SH-SY5Y (cell line): ENCODE data around the gene CHRNB2.

Experiments
- GATA2 ChIP-seq: IDR thresholded peaks from 2 replicates; pipeline ENCODE4 v1.6.1; 2011; ENCODE audit warnings: mild to moderate bottlenecking, low read depth, low read length
- GATA3 ChIP-seq: IDR thresholded peaks from 2 replicates; pipeline ENCODE4 v1.6.1; 2011; ENCODE audit warnings: low read depth, mild to moderate bottlenecking, low read length, moderate library complexity

CHRNB2 gene

DNA sequence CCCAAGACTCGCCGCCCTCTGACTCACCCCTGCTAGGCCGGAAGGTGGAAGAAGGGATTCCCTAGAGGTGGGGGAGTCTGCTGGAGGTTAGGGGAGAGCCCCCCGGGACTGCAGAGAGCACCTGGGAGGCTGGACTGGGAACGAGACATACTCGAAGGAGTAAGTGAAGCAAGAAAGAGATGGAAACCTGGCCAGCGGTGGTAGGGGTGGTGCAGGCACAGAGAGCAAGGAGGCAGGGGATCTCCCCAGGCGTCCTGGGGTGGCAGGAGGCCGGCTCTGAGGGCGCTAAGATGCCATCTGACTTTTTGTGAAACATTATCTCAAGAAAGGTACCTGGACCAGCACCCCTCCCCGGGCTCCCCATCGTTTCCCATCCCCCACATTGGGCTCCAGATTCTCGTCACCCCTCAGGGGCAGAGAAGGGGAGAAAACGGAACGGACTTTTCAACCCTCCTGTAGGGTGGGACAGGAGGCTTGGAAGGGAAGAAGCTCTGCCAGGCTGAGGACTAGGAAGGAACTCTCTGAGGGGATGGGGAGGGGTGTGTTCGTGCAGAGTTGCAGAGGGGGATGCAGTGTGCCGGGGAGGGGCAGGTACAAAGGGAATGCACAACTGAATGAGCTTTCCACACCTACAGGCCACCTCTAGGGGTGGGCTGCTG, 708 bp downstream of the CHRNB2 start:
- TF ChIP-seq GATA2, result no peak

DNA sequence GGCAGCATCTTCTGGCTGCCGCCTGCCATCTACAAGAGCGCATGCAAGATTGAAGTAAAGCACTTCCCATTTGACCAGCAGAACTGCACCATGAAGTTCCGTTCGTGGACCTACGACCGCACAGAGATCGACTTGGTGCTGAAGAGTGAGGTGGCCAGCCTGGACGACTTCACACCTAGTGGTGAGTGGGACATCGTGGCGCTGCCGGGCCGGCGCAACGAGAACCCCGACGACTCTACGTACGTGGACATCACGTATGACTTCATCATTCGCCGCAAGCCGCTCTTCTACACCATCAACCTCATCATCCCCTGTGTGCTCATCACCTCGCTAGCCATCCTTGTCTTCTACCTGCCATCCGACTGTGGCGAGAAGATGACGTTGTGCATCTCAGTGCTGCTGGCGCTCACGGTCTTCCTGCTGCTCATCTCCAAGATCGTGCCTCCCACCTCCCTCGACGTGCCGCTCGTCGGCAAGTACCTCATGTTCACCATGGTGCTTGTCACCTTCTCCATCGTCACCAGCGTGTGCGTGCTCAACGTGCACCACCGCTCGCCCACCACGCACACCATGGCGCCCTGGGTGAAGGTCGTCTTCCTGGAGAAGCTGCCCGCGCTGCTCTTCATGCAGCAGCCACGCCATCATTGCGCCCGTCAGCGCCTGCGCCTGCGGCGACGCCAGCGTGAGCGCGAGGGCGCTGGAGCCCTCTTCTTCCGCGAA, 3.8 kb downstream of the CHRNB2 start:
- TF ChIP-seq GATA3, result no peak
- no peak for TF ChIP-seq GATA2

DNA sequence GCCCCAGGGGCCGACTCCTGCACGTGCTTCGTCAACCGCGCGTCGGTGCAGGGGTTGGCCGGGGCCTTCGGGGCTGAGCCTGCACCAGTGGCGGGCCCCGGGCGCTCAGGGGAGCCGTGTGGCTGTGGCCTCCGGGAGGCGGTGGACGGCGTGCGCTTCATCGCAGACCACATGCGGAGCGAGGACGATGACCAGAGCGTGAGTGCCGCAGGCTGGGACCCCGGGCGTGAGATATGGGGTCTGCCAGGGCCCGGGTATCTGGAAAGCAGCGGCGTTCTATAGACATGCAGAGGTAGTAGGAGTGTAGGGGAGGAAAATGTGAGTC, 4.3 kb downstream of the CHRNB2 start:
- no peak for TF ChIP-seq GATA2
- no peak for TF ChIP-seq GATA3

DNA sequence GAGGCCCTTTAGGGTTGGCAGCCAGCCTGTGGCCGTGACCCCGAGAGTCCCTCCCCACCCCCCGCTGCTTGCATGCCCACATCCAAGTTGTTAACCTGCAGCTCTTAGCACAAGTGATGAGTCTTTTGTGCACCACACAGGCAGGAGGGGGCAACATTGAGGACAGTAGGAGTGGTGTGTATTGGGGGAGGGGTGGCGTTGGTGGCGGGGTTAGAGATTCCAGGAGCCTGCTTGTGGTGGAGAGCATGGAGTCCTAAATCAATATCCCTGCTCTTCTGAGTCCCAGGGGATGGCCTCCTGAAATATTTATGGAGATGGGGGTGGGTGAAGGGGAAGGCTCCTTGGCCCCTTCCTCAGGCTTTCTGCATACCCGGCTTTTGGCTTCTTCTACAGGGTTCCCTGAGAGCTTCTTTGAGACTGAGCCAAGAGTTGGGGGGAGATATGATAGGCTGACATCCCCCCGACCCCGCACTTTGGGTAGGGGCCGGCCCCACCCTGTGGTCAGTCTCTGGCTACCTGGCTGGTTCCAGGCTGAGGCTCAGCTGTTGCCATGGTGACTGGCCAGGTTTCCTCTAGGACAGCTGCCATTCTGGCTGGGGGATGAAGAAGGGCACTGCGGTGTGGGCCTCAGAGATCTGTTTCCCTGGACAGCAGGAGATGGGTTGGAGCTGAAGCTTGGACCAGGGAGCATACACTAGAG, 5.0 kb downstream of the CHRNB2 start:
- TF ChIP-seq GATA2, result no peak
- no peak for TF ChIP-seq GATA3

DNA sequence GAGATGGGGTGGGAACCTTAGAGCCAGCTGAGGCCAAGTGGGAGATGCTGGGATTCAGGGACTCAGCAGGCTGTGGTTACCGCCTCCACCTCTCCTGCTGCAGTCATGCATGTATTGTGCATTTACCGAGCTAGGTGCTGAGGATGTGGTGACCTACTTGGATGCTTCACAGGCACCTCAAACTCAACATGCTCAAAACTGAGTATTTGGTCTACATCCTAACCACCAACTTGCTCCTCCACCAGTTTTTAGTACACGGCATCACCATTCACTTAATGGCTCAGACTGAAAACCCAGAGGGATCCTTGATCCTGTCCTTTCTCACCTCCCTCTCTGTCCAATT, 5.6 kb downstream of the CHRNB2 start:
- TF ChIP-seq GATA3 (no peak), GATA2 (no peak)

DNA sequence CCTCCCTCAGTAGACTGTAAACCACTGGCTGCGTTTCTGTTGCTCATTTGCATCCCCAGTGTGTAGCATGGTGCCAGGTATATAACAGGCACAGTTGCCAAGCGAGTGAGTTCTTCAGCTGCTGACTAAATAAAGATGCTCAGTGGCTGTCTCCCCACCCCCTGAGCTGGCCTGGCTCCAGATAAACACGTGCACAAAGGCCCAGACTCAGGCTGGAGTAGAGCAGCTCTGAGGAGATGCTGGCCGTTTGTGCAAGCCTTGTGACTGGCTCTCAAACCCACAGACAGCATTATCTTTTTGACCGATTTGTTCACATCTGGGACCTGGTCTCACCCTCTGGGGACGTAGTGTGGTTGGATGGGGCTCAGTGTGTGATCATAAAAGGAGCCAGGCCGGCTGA, 7.1 kb downstream of the CHRNB2 start:
- TF ChIP-seq GATA3, result no peak
- no peak for TF ChIP-seq GATA2

DNA sequence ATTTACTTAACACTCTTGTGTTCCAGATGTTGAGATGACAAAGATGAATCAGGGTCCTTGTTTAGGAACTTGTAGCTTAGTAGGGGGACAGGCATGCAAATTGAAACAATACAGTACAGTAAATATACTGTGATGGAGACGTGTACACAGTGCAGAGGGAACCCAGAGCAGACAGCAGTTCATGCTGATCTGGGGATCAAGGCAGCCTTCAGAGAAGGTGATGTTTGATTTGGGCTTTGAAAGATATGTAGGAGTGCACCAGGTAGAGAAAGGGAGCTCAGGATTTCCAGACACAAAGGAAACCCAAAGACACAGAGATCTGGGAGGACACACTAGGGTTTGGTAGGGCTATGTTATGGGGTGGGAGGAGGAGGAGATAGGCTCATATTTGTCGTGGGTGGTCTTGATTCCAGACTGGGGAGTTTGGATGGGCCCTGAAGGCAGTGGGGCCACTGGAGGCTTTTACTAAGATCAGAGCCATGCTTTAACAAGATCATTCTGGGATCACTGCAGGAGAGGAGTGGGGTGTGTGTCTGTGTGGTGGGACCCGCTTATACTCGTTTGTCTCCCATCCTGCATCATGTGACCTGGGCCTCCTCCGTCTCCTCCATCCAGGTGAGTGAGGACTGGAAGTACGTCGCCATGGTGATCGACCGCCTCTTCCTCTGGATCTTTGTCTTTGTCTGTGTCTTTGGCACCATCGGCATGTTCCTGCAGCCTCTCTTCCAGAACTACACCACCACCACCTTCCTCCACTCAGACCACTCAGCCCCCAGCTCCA, 7.8 kb downstream of the CHRNB2 start:
- no peak for TF ChIP-seq GATA3
- TF ChIP-seq GATA2, result no peak

DNA sequence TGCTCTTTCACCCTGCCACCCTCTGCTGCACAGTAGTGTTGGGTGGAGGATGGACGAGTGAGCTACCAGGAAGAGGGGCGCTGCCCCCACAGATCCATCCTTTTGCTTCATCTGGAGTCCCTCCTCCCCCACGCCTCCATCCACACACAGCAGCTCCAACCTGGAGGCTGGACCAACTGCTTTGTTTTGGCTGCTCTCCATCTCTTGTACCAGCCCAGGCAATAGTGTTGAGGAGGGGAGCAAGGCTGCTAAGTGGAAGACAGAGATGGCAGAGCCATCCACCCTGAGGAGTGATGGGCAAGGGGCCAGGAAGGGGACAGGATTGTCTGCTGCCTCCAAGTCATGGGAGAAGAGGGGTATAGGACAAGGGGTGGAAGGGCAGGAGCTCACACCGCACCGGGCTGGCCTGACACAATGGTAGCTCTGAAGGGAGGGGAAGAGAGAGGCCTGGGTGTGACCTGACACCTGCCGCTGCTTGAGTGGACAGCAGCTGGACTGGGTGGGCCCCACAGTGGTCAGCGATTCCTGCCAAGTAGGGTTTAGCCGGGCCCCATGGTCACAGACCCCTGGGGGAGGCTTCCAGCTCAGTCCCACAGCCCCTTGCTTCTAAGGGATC, 8.5 kb downstream of the CHRNB2 start:
- no peak for TF ChIP-seq GATA2
- TF ChIP-seq GATA3, result no peak

DNA sequence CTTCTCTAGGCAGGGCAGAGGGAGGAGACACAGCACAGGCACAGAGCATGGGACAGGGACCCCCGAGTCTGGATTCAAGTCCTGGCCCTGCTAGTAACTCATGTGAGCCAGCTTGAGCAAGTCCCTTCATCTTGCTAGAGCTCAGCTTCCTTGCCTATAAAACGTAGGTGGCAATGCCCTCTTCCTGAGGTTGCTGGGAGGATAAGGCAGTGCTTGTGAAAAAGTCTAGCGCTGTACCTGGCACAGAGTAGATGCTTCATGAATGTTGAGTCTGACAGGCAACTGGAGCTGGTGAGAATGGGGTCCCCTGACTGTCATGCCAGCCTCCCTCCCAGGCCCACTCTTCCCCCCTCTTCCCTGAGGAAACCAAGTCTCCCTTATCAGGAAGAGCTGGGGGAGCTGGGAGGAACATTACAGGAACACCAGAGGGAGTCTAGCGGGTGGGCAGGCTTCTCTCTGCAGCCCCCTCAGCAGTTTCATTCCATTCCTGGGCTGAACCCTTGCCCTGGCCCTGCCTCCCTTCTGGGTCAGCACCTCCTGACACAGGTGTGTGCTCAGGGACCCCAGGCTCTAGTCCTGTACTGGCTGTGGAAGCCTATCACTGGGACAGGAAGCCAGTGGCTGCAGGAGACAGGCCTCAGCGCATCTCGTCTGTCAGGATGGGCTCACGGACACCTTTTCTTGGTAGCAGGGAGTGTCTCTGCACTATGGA, 9.9 kb downstream of the CHRNB2 start:
- TF ChIP-seq GATA3, result no peak
- no peak for TF ChIP-seq GATA2

DNA sequence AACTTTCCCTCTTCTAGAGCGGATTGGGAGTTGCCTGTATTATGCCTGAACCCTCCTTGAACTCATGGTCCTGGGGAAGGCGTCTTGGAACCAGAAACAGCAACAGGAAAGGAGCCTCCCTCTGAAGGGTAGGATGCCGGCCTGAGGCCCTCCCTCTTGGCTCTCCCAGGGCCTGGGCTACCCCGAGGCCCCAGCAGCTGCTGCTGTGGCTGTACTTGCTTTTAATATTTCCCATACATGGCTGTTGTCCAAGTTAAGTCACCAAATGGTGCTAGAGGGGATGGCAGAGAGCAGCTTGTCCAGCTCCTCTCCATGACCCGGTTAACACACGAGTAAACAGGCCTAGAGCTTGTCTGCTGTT, 10.5 kb downstream of the CHRNB2 start:
- no peak for TF ChIP-seq GATA3
- no peak for TF ChIP-seq GATA2

DNA sequence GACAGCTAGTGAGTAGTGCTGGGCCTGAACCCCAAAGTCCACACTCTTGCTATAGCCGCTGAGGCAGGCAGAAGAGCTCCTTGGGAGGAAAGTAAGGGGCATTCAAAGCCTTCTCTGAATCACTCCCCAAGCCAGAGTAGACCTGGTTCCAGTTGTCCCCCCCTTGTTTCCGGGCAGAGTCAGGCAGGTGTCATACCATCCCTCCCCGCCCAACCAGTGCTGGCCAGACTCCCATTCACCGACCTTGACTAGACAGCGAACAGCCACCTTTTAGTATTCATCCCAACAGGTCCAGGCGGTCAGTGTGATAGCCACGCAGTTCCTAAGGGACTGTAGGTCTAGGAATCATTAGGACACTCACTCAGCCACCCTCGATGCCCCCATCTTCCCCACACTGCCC, 11.8 kb downstream of the CHRNB2 start:
- TF ChIP-seq GATA2 (no peak), GATA3 (no peak)

DNA sequence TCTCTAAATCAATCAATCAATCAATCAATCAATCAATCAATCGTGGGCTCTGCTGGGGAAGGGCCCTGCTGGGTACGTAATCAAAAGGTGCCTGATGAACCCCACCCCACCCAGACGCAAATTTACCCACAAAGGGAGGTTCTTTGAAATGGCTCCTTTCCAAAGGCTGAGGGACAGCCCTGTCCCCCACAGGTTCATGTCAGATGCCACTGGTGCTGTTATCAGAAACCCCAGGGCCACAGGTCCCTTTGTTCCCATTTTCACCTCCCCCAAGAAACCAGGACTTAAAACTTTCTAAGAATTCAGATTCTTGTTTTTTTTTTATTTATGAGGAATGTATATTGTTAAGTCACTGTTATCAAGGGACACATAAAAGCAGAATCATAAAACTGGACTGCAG, 14.2 kb downstream of the CHRNB2 start:
- TF ChIP-seq GATA2 (no peak), GATA3 (no peak)

DNA sequence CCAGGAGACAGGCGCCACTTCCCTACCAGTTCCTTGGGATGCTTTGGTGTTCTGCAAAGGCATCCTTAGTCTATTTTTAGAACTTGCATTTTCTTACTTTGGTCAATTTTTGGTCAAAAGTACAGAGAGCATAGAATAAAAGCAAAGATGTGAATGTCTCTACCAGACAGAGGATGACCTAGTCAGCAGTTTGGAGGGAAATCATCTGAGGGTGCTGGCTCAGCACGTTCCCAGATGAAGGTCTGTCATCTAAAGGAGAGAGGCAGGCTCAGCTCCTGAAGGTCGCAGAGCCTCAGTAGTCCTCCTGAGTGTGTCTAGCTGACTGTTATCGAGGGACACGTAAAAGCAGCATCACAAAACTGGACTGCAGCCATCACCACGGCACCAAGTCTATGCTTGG, 15.3 kb downstream of the CHRNB2 start:
- TF ChIP-seq GATA3 (no peak), GATA2 (no peak)

DNA sequence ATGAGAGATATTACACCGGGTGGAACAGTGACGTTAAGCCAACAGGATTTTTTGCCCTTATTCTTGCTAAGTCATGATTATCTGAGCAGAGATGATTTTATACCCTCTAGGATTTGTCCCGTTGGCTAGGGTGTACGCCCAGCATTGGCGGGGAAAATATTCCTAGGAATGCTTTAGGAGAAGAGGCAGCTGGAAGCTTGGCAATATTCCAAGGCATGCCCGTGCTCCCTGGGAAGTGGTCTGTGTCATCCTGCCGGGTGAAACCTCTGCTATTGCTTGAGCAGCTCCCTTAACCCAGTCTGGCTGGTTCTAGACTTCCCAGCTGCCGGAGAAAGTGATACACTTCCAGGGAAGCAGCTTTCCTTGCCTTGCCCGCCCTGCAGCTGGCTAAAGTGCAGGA, 16.2 kb downstream of the CHRNB2 start:
- TF ChIP-seq GATA2 (no peak), GATA3 (no peak)

DNA sequence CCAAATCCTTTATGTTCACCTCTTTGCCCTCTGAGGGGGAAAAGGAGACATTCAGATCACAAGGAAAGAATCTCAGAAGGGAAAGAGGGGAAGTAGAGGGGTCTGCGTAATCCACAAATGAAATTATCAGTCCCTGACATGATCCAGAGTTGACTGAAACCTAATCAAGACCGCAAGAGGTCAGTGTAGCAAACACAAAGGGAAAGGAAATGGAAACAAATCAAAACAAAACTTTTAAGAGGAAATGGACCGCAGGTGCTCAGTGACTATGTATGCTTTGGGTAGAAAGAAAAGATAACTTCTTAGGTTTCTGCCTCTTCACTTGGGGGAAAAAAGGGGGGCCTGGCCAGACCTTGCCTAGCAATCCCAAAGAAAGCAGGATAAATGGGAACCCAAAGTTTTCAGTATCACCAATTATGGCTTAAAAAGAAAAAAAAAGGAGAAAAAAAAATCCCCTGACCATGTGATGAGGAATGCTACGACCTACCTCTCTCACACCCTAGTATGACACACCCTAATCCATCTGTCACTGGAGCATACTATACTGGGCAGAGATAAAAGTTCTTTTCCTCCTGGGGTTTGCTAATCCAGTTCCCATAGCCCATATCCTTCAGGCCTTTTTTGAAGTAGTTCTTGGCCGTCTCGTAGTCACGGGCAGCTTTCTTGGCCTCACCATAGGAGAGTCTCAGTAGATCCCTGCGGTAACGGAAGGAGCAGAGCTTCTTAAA, 16.9 kb downstream of the CHRNB2 start:
- no peak for TF ChIP-seq GATA3
- TF ChIP-seq GATA2, result no peak
